Measurements from ENCODE around the gene PLPP1.
A peak's percentile ranks its signal among the peaks of the same experiment; 100 is the strongest.

Gene PLPP1

DNA sequence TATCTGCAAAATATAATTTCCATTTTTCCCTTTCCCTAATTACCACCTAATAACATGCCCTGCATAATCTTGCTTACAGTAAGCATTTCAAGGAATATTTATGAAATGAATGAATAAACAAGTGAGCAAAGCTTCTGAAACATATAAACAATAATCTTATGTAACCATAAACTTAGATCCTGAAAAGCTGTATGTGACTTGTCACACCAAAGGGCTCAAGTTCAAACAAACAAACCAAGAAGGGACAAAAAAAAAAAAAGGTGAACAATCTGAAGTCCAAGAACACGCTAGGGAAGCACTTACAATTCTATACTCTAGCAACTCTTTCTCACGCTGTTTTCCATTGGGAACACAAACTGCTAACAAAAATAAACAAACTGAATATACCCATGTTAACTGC lies 36.3 kb downstream of the PLPP1 start:
- DNase-seq: no peak

DNA sequence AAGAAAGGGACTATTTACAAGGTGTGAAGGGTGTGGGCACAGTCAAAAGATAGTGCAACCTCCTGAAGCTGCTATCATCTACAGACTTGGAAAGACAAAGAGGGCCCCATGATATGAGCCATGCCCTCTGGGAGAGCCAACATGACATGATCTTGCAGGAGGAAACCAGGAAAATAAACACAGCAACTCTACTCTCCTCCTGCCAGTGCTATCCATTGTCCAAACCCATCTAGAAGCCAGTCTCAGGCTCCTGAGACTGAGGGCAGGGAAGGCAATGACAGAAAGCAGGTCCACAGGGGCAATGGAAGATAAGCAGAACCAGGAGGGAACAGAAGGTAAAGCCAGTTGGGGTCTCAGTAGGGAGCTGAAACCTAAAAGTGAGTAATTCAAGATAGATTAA lies 37.1 kb downstream of the PLPP1 start:
- DNase-seq: no peak

DNA sequence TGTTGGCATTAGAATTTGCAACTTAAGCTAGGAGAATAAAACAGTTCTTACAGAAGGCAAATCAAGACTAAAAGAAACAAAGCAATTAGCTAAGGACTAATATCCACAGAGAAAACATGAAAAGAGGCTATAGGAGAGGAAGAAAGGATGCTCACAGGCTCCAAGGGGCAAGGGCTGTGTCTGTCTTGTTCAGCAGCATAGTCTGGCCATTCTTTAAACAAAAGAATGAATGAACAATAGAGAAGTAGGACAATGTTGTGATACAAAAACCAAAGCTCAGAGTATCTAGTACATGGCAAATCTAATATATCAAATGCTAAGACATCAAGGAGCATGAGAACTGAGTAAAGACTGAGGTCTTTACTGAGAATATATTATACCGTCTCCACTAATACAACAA lies 39.5 kb downstream of the PLPP1 start:
- DNase-seq: no peak

DNA sequence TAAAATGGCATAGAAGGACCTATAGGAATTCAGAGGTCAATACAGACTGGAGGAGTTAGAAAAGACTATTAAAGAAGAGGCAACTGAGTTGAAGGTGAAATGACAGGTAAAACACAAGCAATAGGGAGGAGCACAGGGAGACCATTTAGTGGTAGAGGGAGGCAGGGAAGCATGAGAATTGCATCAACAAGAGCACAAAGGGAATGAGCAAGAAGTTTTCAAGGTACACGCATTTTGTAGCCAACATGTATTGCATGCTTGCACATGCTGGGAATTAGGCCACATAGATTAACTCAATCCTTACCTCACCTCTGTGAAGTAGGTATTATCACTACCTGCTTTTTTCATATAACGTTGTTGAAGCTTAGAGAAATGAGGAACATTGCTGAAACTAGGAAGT lies 42.3 kb downstream of the PLPP1 start:
- no peak for DNase-seq

DNA sequence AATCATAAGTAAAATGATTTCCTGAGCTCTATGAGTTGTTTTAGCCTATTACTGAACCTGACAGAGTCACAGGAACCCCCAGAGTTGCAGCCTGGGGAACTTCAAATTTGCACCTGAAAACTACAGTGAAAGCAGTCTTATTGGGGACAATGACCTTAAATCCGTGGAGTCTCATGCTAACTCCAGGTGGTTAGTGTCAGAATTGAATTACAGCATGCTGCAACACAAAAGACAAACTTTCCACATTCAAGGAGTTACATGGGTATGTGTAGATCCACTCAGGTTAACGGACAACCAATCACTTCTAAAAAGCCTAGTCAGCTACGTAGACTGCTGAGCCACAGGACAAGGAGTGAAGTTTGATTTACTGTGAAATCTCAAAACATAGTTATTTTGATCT lies 49.7 kb downstream of the PLPP1 start:
- DNase-seq: no peak

DNA sequence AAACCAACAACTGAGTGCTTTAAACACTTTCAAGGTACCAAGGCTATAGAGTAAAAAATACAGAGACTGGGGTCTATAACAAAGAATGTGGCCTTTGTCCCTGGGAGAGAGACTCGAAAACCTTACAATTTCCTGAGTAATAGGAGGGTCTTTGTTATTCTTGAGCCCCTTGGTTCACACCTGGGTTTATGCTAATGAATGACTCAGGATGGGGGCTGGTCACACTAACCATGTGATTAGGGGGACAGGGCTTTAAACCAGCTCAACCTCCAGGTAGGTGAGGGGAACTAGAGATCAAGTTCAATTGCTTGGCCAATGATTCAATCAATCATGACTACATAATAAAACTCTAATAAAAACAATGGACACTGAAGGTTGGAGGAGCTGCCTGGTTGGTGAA lies 50.2 kb downstream of the PLPP1 start:
- no peak for DNase-seq

DNA sequence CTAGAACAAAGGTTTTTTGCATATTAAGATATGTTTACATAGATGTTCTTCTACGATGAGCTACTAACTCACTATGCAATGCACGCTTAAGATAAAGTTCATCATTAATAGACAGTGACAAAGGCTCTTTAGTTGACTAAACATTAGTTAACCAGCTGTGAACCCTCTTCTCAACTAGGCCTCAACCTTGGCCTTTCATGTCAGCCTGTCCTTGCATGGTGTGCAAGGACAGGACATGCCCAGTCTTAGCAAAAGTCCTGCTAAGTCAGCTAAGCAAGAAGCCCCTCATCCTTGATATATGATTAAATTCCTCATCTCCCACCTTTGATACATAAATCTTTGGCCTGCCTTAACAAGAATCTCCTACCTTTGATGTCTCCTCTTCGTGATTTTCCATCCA lies 50.9 kb downstream of the PLPP1 start:
- DNase-seq: no peak

DNA sequence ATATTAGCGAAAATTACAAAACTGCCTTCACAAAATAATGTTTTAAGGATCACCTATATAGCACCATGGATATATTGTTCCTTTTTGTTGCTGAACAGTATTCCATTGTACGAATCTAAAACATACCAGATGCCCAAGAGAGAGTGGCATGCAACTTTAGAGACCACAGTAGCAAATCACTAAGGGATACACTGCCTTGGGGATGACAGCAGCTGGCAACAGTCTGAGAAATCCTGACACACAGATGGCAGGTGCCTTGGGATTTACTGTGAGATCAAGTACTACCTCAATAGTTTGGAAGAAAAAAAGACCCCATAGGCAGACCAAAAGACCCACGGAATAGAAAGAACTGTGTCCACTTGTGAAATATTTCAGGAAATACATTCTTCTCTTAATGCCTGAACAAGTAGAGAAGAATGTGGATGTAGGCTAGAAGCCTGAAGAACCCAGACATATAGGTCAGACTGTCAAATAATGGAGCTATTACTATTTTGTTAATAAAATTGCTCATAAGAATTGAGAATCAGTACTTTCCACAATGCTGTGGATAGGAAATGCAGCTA lies 53.4 kb downstream of the PLPP1 start:
- no peak for DNase-seq

DNA sequence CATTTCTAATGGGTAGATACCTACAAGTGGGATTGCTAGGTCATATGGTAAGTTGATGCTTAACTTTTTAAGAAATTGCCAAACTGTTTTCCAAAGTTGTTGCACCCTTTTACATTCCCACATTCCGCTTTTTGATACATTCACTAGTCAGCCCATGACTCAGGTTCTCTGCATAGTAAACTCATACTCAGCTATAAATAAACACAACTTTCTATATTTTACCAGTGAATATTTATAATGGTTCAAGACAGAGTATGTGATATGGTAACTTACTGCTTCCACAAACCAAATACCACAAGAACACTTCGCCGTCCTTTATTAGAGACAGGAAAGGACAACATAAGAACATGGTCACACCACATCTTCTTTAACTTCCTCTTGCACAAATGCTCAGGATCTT lies 54.0 kb downstream of the PLPP1 start:
- DNase-seq: no peak

DNA sequence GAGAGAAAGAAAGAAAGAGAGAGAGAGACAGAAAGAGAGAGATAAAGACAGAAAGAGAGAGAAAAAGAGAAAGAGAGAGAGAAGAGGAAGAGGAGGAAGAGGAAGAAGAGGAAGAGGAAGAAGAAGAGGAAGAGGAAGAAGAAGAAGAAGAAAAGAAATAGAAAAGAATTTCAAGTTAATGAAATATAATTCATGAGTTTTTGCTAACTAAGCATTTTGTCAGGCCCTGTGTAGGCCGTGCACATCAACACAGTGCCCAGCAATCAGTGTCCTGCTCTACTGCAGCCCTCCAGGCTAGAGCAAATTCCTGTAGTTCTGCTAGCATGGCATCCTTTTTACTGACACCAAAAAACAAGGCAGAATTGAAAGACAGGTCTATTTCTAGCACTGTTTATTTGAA lies 62.1 kb downstream of the PLPP1 start:
- no peak for DNase-seq

DNA sequence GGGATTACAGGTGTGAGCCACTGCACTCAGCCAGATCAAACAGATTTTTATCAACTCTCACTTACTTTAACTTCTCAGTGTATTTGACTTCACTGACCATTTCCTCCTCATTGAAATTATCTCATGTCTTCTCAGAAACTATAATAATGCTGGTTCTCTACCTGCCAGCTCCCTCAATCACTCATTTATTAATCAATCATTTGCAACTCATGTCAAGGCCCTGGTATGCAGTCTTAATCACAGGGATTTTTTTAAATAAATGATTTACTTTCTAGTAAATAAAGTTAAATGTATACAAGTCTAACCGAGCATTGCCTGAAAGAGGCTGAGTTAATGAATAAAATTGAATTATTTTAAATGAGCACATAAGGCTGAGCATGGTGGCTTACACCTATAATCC lies 63.3 kb downstream of the PLPP1 start:
- DNase-seq: peak; percentile 58

DNA sequence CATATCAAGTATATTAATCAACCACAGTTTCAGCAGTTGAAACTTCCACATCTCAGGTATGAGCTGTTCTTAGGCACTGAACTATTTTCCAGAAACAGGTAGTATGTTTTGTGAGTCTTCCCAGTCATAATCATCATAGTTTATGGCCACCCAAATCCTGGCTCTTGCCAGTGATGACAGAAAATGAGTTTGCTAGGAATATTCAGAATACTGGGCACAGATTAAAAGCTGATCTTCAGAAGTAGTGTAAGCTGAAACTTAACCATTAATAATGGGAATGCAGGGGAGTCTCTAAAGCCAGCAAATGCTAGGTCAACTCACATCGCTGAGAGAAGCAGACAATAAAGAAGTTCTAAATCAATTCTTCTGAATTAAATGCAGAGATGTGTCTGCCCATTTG lies 64.5 kb downstream of the PLPP1 start:
- DNase-seq: no peak

DNA sequence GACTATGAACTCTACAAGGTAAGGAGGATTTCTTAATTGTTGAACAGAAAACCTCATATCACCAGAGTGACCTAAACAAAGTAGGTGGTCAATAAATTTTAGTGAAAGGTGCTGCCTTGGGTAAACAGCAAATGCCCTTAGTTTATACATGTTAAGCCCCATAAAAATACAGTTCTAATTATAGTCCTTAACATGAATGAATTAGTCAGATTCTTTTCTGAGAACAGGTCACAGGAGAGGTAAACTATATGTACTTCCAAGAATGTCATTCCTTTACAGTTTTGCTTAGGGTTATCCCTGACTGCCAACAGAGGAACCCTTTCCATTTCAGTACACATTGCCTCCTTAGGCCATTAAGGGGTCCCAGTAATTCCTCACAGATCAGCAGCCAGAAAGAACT lies 64.9 kb downstream of the PLPP1 start:
- DNase-seq: no peak

DNA sequence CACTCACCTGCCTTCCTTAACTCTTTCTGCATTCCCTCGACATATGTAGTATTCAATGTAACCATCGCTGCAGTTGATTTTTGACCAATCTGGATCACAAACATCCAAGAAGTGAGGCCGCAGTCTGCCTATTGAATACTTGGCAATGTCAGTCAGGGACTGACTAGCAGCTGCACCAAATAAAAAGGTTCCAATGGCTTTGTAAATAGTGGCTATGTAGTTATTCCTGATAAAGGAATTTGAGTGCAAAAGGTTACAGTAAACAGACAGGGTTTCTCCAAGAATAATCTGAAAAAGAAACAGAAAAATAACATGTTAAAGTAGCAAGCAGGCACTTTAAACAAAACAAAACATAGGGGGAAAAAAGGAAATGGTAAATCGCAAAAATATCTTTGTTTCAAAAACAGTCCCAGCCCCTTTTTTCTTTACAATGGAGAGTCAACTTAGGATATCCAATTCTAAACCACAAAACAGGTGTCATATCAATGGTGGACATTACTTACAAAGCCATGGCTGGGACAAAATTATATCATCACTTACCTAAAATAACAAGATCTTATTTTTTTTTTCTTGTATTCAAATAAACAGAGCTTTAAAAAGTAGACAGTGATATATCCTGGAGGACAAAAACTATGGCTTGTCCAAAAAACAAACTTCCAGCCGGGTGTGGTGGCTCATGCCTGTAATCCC lies 66.8 kb downstream of the PLPP1 start:
- DNase-seq: no peak

DNA sequence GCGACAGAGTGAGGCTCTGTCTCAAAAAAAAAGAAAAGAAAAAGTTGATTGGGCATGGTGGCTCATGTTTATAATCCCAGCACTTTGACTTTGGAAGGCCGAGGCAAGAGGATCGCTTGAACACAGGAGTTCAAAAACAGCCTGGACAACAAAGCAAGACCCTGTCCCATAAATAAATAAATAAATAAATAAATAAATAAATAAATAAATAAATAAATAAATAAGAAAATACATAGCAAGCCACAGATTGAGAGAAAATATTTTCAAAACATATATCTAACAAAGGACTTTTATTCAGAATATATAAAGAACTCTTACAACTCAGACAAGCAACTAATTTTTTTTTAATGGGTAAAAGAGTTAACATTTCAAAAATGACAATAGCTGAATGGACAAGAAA lies 71.2 kb downstream of the PLPP1 start:
- no peak for DNase-seq

DNA sequence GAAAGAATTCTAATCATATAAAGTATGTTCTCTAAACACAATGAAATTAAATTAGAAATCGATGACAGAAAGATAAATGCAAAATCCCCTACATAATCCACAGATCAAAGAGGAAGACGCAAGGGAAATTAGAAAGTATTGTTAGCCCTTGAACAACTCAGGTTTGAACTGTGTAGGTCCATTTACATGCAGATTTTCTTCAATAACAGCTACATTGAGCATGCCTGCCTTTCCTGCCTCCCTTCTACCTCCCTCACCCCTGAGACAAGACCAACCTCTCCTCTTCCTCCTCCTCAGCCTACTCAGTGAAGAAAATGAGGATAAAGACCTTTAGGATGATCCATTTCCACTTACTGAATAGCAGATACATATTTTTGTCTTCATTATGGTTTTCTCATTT lies 75.2 kb downstream of the PLPP1 start:
- no peak for DNase-seq

DNA sequence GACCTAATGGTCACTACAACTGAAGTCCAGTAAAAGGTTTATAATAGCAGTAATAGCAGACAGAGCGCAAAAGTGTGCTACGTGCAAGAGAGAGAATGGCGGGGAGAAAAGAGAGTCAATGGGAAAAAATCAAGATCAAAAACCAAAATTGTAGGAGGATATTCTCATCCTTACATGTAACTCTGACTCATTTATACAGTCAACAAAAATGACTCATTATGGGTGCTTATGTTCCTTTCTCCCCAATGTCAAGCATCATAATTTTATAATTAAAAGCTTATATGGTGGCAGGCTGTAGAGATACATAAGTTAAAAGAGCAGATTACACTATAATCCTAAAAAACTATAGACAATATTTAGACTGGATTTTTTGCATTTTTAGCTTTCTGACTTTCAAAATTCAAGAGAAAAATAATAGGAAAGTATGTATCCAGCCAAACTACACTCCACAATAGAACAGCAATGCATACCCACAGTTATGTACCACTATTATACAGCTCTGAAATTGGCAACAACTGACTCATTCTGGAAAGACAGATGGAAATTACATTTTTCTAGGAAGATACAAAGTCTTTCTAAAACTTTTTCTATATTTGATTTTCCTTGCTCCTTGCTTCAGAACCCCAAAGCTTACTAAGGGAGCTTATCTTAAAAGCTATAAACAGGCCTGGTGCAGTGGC lies 78.4 kb downstream of the PLPP1 start:
- no peak for DNase-seq

DNA sequence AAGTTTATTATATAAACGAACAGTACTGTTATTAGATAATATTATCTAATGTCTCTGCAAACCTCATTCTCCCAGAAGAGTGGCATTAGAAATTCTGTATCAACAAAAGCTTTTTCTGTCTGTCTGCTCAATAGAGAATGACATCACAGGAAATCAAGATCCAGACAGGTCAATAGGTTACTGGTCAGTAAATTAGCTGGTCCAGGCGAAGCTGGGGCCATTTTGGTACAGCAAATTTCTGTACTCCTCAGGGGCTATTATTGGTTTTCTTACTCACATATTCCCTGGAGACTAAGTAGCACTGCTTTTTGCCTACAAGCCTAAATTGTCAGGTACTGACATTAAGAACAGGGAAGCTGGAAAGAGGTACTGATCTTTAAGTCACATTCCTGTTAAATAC lies 80.5 kb downstream of the PLPP1 start:
- no peak for DNase-seq

DNA sequence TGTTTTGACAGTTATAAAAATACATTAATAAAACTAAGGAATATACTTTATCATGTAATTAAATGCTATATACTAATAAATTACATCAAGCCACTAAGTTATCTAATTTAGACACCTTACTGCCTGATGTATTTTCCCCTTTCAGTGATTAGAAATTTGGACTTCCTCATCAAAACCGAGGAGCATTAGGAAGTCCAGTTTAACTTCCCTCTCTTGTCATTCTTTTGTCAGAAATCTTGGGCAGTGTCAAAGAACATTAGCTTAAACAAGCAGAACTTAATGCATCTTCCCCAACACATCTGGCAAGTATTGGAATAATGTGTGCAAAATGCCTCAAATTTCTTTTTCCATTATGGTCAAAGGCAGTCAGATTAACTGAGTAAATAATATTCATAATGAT lies 81.6 kb downstream of the PLPP1 start:
- no peak for DNase-seq

DNA sequence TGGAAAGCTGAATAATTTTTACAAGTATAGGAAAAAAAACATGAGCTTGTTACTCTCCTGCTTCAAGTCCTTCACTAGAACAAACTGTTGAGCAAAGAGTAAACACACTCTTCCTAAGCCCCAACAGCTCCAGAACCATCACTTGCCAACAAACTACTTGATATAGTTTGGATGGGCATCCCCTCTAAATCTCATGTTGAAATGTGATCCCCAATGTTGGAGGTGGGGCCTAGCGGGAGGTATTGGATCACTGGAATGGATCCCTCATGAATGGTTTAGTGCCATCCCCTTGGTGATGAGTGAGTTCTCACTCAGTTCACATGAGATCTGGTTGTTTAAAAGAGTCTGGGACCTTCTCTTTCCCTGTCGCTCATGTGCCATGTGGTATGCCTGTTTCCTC lies 82.8 kb downstream of the PLPP1 start:
- DNase-seq: no peak

DNA sequence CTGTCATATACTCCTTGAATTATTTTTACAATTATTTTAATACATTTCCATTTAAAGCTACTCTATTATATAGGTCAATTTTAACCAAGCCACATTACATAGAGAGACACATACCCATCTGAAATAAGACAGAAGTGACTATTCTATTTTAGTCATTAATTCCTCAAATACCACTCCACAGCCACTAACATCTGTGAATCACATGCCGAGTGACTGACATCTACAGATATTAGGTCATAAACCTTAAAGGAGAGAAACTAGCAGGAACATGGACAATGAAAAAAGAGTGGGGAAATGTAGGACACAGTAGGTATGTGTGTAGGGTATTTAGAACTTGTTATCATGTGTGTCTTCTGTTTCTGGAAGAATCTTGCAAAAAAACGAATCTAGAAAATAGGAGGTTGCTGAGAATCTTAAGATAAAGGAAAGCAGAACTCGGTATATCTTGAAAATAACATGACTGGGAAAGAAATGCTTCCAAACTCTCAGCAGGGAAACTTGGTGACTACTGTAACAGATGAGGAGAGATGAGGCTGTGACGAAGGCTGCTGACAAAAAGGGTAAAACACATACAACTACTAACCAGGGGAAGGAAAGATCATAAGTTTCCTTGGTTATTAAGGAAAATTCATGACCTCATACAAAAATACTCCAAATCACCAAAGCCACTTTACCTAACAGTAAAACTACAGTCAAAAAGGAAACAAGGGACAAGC lies 84.6 kb downstream of the PLPP1 start:
- DNase-seq: no peak

DNA sequence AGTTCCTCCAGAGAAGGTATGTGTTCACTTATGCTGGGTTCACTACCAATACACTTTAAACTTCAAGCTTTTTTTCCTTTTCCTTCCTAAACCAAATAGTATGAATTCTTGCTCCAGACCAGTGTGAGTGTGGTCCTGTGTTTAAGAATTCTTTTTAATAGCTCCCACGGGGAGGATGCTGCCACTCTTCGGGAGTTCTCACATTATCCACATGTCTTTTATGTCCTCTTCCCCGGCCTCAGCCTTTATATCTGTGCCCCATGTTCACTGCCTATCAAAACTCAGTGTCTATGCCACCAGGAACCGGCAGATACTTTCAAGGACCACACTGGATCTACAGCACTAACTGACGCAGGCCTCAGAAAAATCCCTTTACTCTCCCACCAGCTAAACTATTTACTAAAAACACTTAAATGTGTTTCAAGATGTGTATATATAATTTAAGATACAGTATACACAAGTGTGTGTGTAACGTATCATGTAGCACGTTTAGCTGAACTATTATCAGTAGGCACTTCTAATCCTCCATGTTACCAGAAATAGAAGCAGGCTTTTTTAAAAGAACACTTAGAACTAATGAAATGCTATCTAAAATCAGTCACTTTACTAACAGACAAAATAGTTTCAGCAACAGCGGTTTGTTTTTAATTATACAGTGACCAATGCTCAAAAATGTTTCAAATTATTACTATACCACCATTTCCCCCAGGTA lies 88.0 kb downstream of the PLPP1 start:
- no peak for DNase-seq

DNA sequence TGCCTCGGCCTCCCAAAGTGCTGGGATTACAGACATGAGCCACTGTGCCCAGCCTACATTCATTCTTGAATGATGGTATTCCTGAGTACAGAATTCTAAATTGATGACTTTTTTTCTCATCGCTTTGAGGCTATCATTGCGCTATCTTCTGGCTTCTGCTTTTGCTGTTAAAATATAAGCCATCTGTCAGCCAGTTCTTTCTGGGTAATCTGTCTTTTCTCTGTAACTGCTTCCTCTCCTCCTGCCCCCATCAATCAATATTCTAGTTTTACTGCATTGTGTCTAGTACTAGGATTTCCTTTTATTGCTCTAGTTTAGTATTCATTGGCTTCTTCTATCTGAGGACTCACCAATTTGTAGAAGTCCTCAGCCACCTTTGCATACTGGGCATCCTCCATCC lies 89.0 kb downstream of the PLPP1 start:
- no peak for DNase-seq

DNA sequence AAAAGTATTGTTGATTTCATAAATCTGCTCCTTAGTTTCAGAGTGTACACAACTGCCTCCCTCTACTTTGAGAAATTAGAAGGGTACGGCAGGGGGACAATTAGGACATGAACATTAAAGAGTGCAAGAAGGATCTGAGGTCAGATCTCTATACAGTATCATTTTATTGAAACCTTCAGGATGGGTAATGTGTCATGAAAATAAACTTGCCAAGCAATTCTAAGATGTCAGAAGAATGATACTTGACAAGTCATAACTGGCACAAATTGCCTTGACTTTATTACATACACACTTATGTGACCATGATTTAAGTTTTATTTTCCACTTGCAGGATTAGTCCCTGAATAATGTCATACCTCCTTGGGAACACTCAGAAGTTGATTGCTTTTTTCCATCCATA lies 92.8 kb downstream of the PLPP1 start:
- DNase-seq: no peak

Data from kidney glomerular epithelial cell (primary cell).